ENCODE data around the gene STX4. TPM values are rescaled to one million over a fixed set of nuclear protein-coding genes. Genes with fewer than 3 reads are reported as not detected.

The STX4 gene
- total RNA-seq, 1 experiment from 2014 or later: 15.7 TPM

DNA sequence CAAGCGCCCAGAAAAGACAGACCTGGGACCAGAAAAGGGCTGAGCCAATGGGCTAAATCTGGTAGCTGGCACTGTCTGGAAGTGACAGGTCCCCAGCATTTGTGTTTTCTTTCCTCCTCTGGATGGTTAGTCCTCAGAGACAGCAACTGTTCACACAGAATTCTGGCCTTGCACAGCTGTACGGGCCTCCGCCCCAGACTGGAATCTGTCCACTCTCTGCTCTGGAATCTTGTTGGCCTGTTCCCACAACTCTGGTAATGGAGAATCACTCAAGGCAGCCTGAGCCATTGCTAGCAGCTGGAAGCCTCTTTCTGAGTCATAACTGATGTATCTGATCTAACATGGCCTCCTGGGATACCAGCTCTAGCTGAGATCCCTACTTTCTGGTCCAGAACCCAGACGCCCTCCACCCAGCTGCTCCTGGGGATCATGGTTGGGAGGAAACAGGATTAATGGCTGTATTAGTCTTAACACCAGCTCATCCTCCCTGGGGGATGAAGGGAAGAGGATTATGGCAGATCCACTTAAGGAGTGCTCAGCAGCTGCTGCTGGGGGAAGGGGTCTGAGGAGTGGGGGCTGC lies 31.6 kb downstream of the STX4 start:
- no peak for DNase-seq (ENCODE audit: low spot score)

DNA sequence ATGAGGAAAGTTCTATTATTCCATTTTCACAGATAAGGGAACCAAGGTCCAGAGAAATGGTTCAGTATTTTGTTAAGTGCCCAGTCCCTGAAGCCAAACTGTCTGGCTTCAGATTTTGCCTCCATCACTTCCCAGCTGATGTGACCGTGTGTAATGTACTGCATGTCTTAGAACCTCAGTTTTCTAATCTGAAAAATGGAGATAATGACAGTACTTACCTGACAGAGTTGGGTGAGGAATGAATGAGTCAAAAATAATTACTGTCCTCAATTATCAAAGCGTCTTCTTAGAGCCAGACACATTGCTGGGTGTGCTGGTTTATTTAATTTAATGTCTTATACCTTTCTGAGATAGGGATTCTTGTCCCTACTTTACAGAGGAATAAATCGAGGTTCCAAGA lies 34.0 kb downstream of the STX4 start:
- no peak for DNase-seq (ENCODE audit: low spot score)

DNA sequence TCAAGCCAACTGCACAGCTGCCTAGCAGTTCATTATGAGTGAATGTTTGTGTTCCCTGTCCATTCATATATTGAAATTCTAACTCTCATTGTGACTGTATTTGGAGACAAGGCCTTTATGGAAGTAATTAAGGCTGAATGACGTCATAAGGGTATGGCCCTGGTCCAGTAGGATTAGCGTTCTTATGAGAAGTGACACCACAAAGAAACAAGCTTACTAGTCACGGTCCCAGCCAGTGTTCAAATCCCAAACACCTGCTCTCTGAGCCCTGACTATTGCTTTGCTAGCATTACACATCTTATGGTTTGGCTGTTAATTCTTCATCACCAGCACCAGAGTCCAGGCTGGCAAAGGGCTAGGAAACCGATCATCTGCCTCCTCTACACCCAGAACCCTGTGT lies 38.5 kb downstream of the STX4 start:
- DNase-seq (ENCODE audit: low spot score): peak; percentile 65

DNA sequence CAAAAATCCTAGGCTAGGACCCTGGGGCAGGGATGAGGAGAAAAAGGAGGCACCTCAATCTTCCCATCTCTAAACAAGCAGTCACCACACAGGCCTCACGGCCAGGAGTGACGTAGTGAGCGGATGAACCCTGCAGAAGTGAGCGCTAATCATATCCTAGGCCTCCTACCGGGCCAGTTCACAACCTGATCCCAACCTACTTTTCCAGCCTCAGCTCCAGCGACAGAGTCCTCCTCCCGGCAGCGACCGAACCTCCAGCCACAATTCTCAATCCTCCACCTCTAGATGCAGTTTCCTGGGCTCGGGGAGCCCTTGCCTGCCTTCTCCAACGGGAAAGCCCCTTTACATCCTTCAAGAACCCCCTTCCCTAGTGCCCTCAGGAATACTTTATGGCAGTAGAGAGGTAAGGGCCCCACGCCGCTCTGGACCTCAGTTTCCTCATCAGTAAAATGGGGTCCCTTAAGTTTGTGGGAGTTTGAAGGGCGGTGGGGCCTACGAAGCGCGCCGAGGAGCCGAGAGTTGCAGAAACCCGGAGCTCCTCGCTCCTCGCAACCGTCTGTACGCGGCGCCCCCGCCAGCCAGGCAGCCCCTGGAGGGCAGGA lies 39.3 kb downstream of the STX4 start:
- DNase-seq (ENCODE audit: low spot score): no peak

DNA sequence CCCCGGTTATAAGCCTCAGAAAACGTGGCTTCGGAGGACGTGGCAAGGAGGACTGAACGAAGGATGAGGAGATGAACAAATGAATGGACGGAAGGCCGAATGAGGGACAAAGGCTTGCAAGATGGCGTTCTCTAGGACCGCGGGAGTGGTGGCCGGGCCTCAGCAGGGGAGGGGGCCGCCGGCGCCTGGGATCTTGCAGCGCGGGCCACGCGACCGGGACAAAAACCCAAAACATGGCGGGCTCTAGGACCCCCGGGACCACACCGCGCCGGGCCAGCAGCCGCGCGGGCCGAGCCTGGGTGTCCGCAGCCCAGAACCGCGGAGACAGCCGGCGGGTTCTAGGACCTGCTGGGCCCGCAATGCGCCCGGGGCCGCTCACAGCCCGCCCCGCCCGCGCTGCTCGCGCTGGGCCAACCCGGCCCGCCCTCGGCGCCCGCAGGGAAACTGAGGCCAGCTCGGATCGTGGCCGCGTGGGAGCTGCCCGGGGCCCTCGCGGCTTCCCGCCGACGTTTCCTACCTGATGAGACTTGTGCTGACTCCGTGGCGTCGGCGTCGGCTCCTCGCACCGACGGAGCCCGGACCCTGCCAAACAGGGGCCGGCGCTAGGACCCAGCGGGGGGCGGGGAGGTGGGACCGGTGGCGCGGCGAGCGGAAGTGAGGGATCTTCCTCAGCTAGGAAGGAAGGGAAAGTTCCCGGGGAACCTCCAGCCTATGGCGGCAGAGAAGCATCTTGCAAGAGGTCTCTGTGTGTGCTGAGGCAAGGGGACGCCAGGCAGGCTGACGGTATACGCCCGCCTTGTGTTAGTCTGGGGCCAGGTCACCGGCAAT lies 40.0 kb downstream of the STX4 start:
- DNase-seq (ENCODE audit: low spot score): peak; percentile 86

DNA sequence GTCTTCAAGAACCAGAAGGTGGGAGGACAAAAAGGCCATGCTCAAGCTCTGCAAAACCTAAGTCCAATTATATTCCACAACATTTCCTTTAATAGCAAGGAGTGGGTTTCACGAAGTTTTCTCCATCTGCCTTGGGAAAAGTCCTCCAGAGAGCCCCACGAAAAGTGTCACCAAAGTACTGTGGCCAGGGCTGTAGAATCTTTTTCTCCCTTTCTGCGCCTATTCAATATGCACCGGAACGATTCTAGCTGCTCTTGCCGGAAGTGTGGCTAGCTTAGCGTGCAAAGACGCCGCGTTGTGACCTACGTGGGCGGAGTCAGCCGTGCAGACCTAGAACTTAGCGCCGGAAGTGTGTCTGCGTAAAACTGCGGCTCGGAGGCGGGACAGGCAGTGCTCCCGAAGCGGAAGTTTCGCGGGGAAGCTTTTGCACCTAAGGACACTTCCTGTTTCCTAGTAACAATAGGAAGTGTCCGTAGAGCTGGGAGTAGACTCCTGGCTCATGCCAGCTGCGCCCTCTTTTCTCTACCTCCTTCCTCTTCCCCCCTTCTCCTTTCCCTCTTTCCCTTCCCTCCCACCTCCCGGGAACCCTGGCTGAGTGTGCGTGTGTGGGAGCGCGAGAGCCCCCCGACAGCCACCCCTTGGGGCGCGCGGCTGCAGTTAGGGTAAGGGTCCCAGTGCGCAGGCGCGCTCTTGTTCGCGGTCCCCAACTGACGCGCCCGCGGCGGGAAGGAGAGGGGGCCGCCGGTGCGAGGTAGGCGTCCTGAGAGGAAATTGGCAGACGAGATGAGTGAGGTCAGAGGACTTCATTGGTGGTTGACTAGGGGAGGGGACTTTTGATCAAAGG lies 40.8 kb downstream of the STX4 start, which contains the start of the genes ZNF646 and ZNF668:
Gene ZNF646 (plus strand): TSS at position 453 of the 844 bp plus-strand sequence. CDS start 1,903 bp downstream, outside the sequence.
Gene ZNF668 (minus strand): TSS at position 271 of the 844 bp plus-strand sequence. CDS start 9,781 bp downstream, outside the sequence.
- peak; percentile 99 for DNase-seq (ENCODE audit: low spot score)

DNA sequence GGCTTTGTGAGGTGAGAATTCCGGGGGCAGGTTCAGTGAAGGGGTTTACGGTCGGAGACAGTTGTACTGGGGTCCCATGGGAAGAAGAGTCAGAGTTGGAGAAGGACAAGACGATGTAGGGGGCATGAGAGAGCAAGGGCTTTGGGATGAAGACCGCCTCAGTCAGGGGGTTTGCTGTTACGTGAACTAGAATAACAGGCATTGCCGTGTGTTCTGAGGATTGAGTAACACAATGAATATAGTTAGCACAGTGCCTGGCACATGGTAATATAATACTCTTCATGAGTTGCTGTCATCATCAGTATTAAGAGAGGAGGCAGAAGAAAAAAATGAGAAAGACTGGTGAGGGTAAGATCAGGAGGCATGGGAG lies 41.4 kb downstream of the STX4 start:
- DNase-seq (ENCODE audit: low spot score): no peak

DNA sequence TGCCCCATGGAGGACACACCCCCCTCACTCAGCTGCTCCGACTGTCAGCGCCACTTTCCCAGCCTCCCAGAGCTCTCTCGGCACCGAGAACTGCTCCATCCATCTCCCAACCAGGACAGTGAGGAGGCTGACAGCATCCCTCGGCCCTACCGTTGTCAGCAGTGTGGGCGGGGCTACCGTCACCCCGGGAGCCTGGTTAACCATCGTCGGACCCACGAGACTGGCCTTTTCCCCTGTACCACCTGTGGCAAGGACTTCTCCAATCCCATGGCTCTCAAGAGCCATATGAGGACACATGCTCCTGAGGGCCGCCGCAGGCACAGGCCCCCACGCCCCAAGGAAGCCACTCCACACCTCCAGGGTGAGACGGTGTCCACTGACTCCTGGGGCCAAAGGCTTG lies 43.0 kb downstream of the STX4 start:
- DNase-seq (ENCODE audit: low spot score): no peak

DNA sequence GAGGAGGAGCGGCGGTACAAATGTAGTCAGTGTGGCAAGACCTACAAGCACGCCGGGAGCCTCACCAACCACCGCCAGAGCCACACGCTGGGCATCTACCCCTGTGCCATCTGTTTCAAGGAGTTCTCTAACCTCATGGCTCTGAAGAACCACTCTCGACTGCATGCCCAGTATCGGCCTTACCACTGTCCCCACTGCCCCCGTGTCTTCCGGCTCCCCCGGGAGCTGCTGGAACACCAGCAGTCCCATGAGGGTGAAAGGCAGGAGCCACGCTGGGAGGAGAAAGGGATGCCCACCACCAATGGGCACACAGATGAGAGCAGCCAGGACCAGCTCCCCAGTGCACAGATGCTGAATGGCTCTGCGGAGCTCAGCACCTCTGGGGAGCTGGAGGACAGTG lies 43.7 kb downstream of the STX4 start:
- DNase-seq (ENCODE audit: low spot score): no peak

DNA sequence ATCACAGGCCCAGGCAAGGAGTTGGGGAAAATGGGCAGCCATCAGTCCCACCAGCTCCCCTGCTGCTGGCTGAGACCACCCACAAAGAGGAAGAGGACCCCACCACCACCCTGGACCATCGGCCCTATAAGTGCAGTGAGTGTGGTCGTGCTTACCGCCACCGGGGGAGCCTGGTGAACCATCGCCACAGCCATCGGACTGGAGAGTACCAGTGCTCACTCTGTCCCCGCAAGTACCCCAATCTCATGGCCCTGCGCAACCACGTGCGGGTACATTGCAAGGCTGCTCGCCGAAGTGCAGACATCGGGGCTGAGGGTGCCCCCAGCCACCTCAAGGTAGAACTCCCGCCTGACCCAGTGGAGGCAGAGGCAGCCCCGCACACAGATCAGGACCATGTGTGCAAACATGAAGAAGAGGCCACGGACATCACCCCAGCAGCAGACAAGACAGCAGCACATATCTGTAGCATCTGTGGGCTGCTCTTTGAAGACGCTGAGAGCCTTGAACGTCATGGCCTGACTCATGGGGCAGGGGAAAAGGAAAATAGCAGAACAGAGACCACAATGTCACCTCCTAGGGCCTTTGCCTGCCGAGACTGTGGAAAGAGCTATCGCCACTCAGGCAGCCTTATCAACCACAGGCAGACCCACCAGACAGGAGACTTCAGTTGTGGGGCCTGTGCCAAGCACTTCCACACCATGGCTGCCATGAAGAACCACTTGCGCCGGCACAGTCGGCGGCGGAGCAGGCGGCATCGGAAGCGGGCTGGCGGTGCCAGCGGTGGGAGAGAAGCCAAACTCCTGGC lies 44.4 kb downstream of the STX4 start:
- DNase-seq (ENCODE audit: low spot score): no peak

DNA sequence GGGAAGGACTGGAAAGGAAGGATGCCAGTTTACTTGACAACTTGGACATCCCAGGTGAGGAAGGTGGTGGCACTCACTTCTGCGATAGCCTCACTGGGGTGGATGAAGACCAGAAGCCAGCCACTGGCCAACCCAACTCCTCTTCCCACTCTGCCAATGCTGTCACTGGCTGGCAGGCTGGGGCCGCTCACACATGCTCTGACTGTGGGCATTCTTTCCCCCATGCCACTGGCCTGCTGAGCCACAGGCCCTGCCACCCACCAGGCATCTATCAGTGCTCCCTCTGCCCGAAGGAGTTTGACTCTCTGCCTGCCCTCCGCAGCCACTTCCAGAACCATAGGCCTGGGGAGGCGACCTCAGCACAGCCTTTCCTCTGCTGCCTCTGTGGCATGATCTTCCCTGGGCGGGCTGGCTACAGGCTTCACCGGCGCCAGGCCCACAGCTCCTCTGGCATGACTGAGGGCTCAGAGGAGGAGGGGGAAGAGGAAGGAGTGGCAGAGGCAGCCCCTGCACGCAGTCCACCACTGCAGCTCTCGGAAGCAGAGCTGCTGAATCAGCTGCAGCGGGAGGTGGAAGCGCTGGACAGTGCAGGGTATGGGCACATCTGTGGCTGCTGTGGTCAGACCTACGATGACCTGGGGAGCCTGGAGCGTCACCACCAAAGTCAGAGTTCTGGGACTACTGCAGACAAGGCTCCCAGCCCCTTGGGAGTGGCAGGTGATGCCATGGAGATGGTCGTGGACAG lies 45.4 kb downstream of the STX4 start:
- no peak for DNase-seq (ENCODE audit: low spot score)

DNA sequence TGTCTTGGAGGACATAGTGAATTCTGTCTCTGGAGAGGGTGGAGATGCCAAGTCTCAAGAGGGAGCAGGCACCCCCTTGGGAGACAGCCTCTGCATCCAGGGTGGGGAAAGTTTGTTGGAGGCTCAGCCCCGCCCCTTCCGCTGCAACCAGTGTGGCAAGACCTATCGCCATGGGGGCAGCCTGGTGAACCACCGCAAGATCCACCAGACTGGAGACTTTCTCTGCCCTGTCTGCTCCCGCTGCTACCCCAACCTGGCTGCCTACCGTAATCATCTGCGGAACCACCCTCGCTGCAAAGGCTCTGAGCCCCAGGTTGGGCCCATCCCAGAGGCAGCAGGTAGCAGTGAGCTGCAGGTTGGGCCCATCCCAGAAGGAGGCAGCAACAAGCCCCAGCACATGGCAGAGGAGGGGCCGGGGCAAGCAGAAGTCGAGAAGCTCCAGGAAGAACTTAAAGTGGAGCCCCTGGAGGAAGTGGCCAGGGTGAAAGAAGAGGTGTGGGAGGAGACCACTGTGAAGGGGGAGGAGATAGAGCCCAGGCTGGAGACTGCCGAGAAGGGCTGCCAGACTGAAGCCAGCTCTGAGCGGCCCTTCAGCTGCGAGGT lies 46.1 kb downstream of the STX4 start:
- no peak for DNase-seq (ENCODE audit: low spot score)

DNA sequence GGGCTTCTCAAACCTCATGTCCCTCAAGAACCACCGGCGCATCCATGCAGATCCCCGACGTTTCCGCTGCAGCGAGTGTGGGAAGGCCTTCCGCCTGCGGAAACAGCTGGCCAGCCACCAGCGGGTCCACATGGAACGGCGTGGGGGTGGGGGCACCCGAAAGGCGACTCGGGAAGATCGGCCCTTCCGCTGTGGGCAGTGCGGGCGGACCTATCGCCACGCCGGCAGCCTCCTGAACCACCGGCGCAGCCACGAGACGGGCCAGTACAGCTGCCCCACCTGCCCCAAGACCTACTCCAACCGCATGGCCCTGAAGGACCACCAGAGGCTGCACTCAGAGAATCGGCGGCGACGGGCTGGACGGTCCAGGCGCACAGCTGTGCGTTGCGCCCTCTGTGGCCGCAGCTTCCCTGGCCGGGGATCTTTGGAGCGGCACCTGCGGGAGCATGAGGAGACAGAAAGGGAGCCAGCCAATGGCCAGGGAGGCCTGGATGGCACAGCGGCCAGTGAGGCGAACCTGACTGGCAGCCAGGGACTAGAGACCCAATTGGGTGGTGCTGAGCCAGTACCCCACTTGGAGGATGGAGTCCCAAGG lies 46.8 kb downstream of the STX4 start:
- DNase-seq (ENCODE audit: low spot score): no peak

DNA sequence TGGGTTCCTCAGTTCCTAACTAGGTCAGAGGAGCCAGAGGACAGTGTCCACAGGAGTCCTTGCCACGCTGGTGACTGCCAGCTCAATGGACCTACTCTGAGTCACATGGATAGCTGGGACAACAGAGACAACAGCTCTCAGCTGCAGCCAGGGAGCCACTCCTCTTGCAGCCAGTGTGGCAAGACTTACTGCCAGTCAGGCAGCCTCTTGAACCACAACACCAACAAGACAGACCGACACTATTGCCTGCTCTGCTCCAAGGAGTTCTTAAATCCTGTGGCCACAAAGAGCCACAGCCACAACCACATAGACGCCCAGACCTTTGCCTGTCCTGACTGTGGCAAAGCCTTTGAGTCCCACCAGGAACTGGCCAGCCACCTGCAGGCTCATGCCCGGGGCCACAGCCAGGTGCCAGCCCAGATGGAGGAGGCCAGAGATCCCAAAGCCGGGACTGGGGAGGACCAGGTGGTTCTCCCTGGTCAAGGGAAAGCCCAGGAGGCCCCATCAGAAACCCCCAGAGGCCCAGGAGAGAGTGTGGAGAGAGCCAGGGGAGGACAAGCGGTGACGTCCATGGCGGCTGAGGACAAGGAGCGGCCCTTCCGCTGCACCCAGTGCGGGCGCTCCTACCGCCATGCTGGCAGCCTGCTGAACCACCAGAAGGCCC lies 47.5 kb downstream of the STX4 start:
- no peak for DNase-seq (ENCODE audit: low spot score)

DNA sequence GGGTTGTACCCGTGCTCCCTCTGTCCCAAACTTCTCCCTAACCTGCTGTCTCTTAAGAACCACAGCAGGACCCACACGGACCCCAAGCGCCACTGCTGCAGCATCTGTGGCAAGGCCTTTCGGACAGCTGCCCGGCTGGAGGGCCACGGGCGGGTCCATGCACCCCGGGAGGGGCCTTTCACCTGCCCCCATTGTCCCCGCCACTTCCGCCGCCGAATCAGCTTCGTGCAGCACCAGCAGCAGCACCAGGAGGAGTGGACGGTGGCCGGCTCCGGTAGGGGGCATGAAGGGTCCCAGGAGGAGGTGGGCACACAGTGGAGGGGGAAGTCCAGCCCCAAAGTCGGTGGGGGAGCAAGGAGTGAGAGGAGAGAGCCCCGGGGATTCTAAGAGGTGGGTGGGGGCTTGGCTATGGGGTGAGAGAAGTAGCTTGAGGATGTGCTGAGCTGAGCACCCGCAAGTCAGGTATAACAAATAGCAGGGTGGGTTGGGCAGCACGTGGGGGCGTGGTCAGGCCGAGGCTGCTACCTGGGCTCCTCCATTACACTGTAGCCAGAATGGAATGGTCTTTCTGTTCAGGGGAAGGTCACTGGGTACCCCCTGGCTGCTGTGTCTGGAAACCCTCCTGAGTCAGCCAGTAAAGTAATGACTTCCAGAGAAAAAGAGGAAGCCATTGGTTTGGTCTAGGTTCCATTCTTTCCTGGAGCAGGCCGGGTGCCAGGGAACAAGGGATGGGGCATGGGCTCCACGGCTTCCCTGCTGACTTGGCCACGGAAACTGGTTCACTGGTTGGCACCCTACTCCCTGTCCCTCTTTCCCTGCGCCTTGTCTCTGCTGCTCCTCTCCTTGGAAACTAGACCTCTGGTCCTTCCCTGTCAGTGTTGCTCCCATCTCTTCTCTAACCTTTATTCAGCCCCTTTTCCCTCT lies 48.3 kb downstream of the STX4 start:
- DNase-seq (ENCODE audit: low spot score): no peak

DNA sequence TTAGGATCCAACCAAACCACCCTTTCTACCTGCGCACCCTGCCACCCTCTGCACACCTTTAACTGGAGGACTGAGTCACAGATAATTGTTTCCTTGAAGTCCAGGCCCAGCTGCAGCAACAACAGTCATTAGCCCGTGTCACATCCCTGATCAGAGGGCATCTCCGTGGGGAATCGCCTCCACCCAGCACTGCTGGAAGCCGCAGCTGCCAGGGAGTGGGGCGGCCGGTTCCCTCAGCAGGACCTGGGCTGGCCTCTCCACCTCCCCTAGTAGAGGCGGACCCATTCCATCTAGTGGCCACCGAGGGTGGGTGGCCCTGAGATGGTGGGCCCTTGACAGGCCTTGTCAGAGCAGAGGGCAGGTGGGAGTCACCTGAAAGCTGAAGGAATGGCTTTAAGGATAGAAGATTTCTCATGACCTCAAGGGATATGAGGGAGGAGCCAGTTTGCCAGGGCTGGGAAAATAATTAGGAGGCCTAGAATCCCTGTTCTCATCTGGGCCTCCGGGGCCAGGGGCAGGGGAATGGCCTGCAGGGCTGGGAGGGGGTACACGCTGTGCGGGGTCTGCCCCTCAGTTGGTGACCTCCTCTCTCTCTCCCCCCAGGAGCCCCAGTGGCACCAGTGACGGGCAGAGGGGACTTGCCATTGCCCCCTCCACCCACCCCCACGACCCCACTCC lies 49.1 kb downstream of the STX4 start:
- no peak for DNase-seq (ENCODE audit: low spot score)

DNA sequence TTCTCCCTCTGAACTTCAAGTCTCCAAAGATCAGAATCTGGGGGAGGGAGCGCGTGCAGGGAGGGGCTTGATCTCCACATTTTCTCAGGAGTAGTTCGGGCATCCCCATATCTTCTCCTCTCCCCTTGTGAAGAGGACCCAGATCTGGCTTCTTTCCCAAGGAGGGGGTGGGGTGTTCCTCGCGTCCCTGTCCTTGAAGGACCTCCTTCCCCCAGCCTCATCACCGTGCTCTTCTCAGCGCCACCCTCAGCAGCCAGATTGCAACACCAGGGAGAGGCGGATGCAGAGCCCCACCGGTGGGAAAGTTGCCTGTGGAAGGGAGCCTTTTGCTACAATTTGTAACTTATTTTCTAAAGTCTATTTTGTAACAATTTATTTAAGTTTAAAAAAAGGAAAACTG lies 49.7 kb downstream of the STX4 start:
- no peak for DNase-seq (ENCODE audit: low spot score)
